Glomerular visceral epithelial cell (primary cell): ENCODE results near the gene VARS1.
"Not testable (repeated sequence)": the region's sequence is repeated elsewhere in the genome, so short reads cannot be mapped to it uniquely, and the experiment has no call there.

Source experiments
- DNase-seq: peaks from one replicate; pipeline ENCODE4 v3.0.0-alpha.2; 2016; ENCODE audit errors: extremely low spot score

VARS1 gene

GRCh38 chr6:31794294-31794865, 1.2 kb downstream of the VARS1 start:
- DNase-seq: peak; percentile 42

DNA sequence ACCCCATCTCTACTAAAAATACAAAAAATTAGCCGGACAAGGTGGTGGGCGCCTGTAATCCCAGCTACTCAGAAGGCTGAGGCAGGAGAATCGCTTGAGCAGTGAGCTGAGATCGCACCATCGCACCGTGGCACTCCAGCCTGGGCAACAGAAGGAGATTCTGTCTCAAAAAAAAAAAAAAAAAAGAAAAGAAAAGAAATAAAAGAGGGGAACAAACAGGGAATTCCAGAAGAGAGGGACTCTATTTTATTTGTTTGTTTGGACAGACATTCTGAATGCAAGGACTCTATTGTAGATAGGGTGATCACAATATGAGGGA, 1.7 kb downstream of the VARS1 start:
- not testable (repeated sequence) for DNase-seq

- DNase-seq: peak; percentile 82
These were observed 2.8 kb downstream of the VARS1 start for GRCh38 chr6:31792761-31793171.

DNA sequence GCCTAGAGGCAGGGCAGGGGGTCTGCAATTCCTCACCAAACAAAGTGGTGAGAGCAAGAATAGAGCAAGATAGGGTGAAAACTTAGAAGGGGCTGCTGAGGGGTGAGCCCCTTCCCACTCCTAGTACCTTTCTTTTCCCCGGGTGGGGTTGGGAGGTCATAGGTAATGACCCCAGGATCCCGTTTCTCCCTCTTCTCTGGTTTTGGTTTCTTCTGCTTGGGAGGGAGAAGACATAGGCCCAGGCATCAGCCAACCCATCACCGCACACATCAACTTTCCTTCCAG, 3.5 kb downstream of the VARS1 start:
- DNase-seq: no peak

DNA sequence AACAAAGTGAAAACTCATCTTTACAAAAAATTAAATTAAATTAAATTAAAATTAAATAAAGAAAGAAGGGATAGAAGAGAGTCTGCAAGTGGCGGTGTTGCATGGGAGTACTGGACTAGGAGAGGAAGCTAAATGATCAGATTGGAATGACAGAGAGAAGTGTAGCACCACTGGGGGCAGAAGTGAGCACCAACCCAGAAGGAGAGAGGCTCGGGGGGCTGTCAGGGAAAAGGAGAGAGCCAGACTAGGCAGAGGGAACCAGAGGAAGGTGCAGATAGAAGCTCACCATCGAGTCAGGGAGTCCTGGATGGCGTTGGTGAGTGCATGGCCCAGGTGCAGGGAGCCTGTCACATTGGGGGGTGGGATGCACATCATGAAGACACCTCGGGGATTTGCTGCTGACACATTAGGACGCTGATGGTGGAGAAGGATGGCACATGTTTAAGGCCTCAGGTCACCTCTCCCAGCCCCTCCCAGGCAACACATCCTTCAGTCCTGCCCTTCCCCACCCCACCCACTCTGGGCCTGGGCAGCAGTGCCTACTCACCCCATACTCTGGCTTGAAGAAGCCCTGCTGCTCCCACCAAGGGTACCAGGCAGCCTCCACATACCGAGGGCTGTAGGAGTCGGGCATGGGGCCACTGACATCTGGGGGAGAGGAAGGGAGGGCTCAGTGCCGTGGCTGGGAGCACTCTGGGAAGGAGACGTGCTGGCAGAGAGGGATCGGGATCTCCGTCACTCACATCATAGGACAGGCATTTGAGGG, 4.0 kb downstream of the VARS1 start:
- DNase-seq: peak; percentile 42

DNA sequence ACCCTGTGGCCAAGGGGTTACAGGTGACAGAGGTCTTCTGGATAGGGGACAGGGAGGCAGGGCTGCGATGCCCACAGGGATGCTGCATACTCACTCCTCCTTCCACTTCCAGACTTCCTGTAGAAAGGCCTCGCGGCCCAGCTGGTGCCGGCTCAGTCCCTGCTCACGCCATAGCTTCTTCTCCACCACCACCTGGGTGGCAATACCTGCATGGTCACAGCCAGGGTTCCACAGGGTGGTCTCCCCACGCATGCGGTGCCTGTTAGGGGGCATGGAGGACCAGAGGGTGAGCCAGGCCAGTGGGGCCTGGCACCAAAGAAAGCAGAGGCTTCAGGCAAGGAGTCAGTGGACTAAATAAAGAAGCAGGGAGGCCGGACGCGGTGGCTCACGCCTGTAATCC, 10.1 kb downstream of the VARS1 start:
- DNase-seq: no peak

GRCh38 chr6:31784098-31784925, 11.2 kb downstream of the VARS1 start:
- no peak for DNase-seq

GRCh38 chr6:31782126-31782855, 13.3 kb downstream of the VARS1 start:
- DNase-seq: no peak

- no peak for DNase-seq
These were observed 14.1 kb downstream of the VARS1 start for GRCh38 chr6:31781244-31782125.

- DNase-seq: no peak
These were observed 14.9 kb downstream of the VARS1 start for GRCh38 chr6:31780507-31781243.

- no peak for DNase-seq
These were observed 15.6 kb downstream of the VARS1 start for GRCh38 chr6:31779908-31780307.

- DNase-seq: no peak
These were observed 16.3 kb downstream of the VARS1 start for GRCh38 chr6:31778999-31779885.

GRCh38 chr6:31778193-31778592, 17.4 kb downstream of the VARS1 start:
- DNase-seq: no peak

GRCh38 chr6:31777667-31778050, 17.9 kb downstream of the VARS1 start:
- DNase-seq: no peak

GRCh38 chr6:31776989-31777666, 18.4 kb downstream of the VARS1 start, which contains the start of gene VWA7:
VWA7 (minus strand) TSS chr6:31777328; CDS start chr6:31776779, 549 bp downstream.
- DNase-seq: peak; percentile 95

DNA sequence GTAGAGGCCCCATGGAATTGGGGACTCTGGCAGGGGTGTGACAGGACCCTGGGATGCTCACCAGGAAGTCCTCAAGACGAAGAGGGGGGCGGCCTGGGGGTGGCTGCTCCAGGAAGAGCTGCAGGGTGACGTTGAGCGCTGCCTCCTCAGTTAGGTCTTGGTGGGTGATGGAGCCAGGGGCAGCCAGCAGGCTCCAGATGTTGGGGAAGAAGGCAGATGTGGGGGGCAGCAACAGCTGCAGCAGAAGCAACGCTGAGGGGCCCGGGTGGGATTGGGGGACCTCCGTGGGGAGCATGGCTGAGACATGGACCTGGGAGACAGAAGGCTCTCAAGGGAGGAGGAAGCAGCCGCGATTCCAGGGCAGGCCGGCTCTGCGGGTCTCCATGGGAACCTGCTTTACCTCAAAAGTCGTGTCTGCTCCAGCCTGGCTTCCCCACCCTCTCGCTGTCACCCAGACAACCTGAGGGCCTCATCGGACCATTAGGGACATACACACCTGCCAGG, 19.0 kb downstream of the VARS1 start:
- DNase-seq: no peak

GRCh38 chr6:31775633-31776484, 19.7 kb downstream of the VARS1 start:
- DNase-seq: no peak

DNA sequence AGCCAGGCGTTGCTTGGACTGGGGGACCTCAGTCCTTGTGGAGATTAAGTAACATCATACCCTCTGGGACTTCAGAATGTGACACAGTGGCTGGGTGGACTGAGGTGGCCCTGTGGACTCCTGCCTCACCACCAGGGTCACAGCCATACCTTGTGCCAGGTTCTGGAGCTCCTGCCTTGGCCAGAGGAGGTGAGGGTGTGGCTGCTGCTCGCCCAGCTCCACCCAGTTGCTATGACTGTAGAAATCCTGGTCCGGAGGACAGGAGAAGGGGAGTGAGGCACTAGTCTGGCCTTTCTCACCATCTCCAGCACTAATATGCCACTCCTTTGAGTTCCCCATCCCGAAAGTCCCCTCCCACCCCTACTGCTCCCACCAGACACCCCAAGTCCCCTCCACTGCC, 20.4 kb downstream of the VARS1 start:
- no peak for DNase-seq
